HepG2 (cell line): ENCODE results near the gene RABGAP1L. TPM values are rescaled to one million over a fixed set of nuclear protein-coding genes. Genes with fewer than 3 reads are reported as not detected.

ENCODE experiments used
- ATAC-seq: fragments of 200-7000 bp; cut with Tn5 transposase; 3 replicates; pipeline ENCODE4 v1.9.1; 2020; ENCODE audit warnings: mild to moderate bottlenecking, moderate library complexity
- BruUV-seq: library from RNA; stranded (reverse); fragments of 400-500 nt; replicated peaks from 2 replicates; lab custom pipeline; 2021; lab: Mats Ljungman, UMichigan
- CTCF ChIA-PET: fragments of 300-600 bp; formaldehyde crosslinking; extraction: SDS; loops from one replicate; lab custom pipeline; 2021; ENCODE audit warnings: low total read pairs, inconsistent platforms, low intra/inter-chr PET ratio; lab: Yijun Ruan, JAX
- POLR2A ChIA-PET: fragments of 350-600 bp; sonication (Branson Sonifier 250); formaldehyde crosslinking; loops from one replicate; lab custom pipeline; 2020; ENCODE audit warnings: antibody characterized with exemption, inconsistent platforms; lab: Yijun Ruan, JAX
- DNase-seq: peaks from one replicate; pipeline ENCODE4 v3.0.0-alpha.2; 2015; ENCODE audit warnings: low spot score
- FAIRE-seq: peaks from 3 replicates; lab custom pipeline; 2011; peaks lifted over from hg19 to GRCh38; lab: Jason Lieb, UNC
- H2AFZ ChIP-seq: one replicate; pipeline ENCODE4 v1.6.1; 2011; ENCODE audit warnings: low read length, inconsistent platforms
- H3K27ac ChIP-seq: fragments of 300-600 bp; 3 replicates; pipeline ENCODE4 v1.8.0; 2011; ENCODE audit warnings: mixed run types, mild to moderate bottlenecking, mixed read lengths, low read length, inconsistent platforms; ENCODE audit not compliant: insufficient read depth; ENCODE audit errors: extremely low read length
- H3K27me3 ChIP-seq, 2 experiments: fragments of 200-600 bp in 1 of 2; 2 replicates in 1 of 2; 3 replicates in 1 of 2; pipeline versions ENCODE4 v1.6.0 to v1.8.0; 2011; ENCODE audit warnings: low read length in 2 of 2, mild to moderate bottlenecking in 2 of 2, moderate library complexity in 2 of 2, inconsistent platforms in 1 of 2; ENCODE audit not compliant: insufficient read depth in 2 of 2, control insufficient read depth in 1 of 2
- H3K36me3 ChIP-seq, 2 experiments: fragments of 200-600 bp in 1 of 2; replicated peaks in 1 of 2; 2 replicates in 1 of 2; 3 replicates in 1 of 2; pipeline versions ENCODE4 v1.5.1 to v1.8.0; 2011; ENCODE audit warnings: low read length in 2 of 2, inconsistent platforms in 1 of 2; ENCODE audit not compliant: insufficient read depth in 2 of 2, control insufficient read depth in 1 of 2
- H3K4me1 ChIP-seq: 2 replicates; pipeline ENCODE4 v1.5.1; 2012; ENCODE audit warnings: low read length, inconsistent platforms; ENCODE audit not compliant: insufficient read depth
- H3K4me2 ChIP-seq: 2 replicates; pipeline ENCODE4 v1.6.0; 2011; ENCODE audit warnings: low read depth, low read length, inconsistent platforms
- H3K4me3 ChIP-seq, 3 experiments: fragments of 200-600 bp in 1 of 3; sonication (generic), shearing (Covaris generic) in 1 of 3; replicated peaks in 1 of 3; 2 replicates each; pipeline ENCODE4 v1.5.1; 2011 to 2016; ENCODE audit warnings: low read length in 3 of 3, inconsistent platforms in 2 of 3, low read depth in 2 of 3, mild to moderate bottlenecking in 2 of 3, control low read depth in 1 of 3, mixed read lengths in 1 of 3; ENCODE audit not compliant: insufficient read depth in 1 of 3
- H3K79me2 ChIP-seq: one replicate; pipeline ENCODE4 v1.6.1; 2011; ENCODE audit warnings: low read length, inconsistent platforms; ENCODE audit not compliant: insufficient read depth
- H3K9ac ChIP-seq: 2 replicates; pipeline ENCODE4 v1.6.0; 2011; ENCODE audit warnings: mild to moderate bottlenecking, low read depth, low read length, inconsistent platforms; ENCODE audit not compliant: insufficient read depth
- H3K9me3 ChIP-seq: 2 replicates; pipeline ENCODE4 v1.5.1; 2012; ENCODE audit warnings: mild to moderate bottlenecking, low read length
- H4K20me1 ChIP-seq: 2 replicates; pipeline ENCODE4 v1.6.0; 2011; ENCODE audit warnings: inconsistent platforms, mild to moderate bottlenecking, low read length, moderate library complexity; ENCODE audit not compliant: insufficient read depth
- DPF2 ChIP-seq: sonication (generic); formaldehyde crosslinking; IDR thresholded peaks from 2 replicates; pipeline ENCODE4 v1.4.0; 2020; ENCODE audit warnings: mild to moderate bottlenecking, low read depth, missing genetic modification reagents, borderline replicate concordance
- MIXL1 ChIP-seq: IDR thresholded peaks from 2 replicates; pipeline ENCODE4 v1.6.1; 2016
- NFE2L1 ChIP-seq: sonication (generic); formaldehyde crosslinking; IDR thresholded peaks from 2 replicates; pipeline ENCODE4 v1.4.0; 2020; ENCODE audit warnings: missing genetic modification reagents, mild to moderate bottlenecking, borderline replicate concordance
- POGK ChIP-seq: sonication (generic); formaldehyde crosslinking; conservative IDR thresholded peaks from 2 replicates; pipeline ENCODE4 v1.8.0; 2022; ENCODE audit warnings: mild to moderate bottlenecking, moderate library complexity, missing genetic modification reagents
- POLR2AphosphoS2 ChIP-seq: IDR thresholded peaks from 2 replicates; pipeline ENCODE4 v1.6.1; 2011; ENCODE audit warnings: low read depth, low read length, improper control_type of control experiment
- STAG1 ChIP-seq: sonication (generic); formaldehyde crosslinking; IDR thresholded peaks from 2 replicates; pipeline ENCODE4 v1.4.0; 2020; ENCODE audit warnings: missing genetic modification reagents
- TERF1 ChIP-seq: sonication (generic); formaldehyde crosslinking; IDR thresholded peaks from 2 replicates; pipeline ENCODE4 v1.8.0; 2022; ENCODE audit warnings: mild to moderate bottlenecking, missing genetic modification reagents, moderate library complexity
- TOE1 ChIP-seq: sonication (generic); formaldehyde crosslinking; IDR thresholded peaks from 2 replicates; pipeline ENCODE4 v1.4.0; 2020; ENCODE audit warnings: mild to moderate bottlenecking, missing genetic modification reagents
- U2AF2 ChIP-seq: fragments of 200-400 bp; formaldehyde crosslinking; IDR thresholded peaks from 2 replicates; pipeline ENCODE4 v1.6.1; 2017; ENCODE audit warnings: low read depth, mild to moderate bottlenecking, low read length
- ZNF335 ChIP-seq: sonication (generic); formaldehyde crosslinking; IDR thresholded peaks from 2 replicates; pipeline ENCODE4 v1.4.0; 2020; ENCODE audit warnings: missing genetic modification reagents
- ZNF431 ChIP-seq: sonication (generic); formaldehyde crosslinking; IDR thresholded peaks from 2 replicates; pipeline ENCODE4 v1.9.0; 2022; ENCODE audit warnings: missing genetic modification reagents, low read depth, mild to moderate bottlenecking, borderline replicate concordance
- ZNF747 ChIP-seq: sonication (generic); formaldehyde crosslinking; IDR thresholded peaks from 2 replicates; pipeline ENCODE4 v1.8.1; 2023; ENCODE audit warnings: missing genetic modification reagents, mild to moderate bottlenecking, borderline replicate concordance
- WGBS: methylation state at CpG from one replicate; pipeline ENCODE4 v1.1.6; 2017; ENCODE audit warnings: low lambda C conversion rate; 5-methylcytosine and 5-hydroxymethylcytosine counted together
- in situ Hi-C: cut with HindIII; loops from 2 replicates; pipeline ENCODE4 v1.10.0; 2017; ENCODE audit warnings: low pct_unique_long_range_greater_than_20kb; ENCODE audit not compliant: extremely low pct_ligation_motif_present
- intact Hi-C: fragments of 100-400 bp; cut with micrococcal nuclease; formaldehyde crosslinking; loops from one replicate; pipeline ENCODE4 v1.10.0; 2022; ENCODE audit not compliant: unreplicated experiment
- polyA plus RNA-seq, 8 experiments: library from polyadenylated mRNA; depleted of rRNA in 3 of 8; stranded (reverse) in 7 of 8; unstranded in 1 of 8; fragments of >200 nt; fragmentation: Illumina TruSeq in 4 of 8; extraction: Trizol in 4 of 8; gene quantifications; 2 replicates each; pipeline versions ENCODE4 v1.2.1 to v1.2.3, GENCODE V29; 2011 to 2016; ENCODE audit warnings: low read depth in 4 of 8, missing spikeins in 1 of 8, mixed read lengths in 1 of 8; ENCODE audit not compliant: insufficient read depth in 1 of 8
- total RNA-seq, 5 experiments: library from RNA; depleted of rRNA; stranded (reverse); fragments of >200 nt; fragmentation: Illumina TruSeq; extraction: Trizol; gene quantifications; 2 replicates each; pipeline ENCODE4 v1.2.3, GENCODE V29; 2016; ENCODE audit warnings: low read depth in 1 of 5

Gene RABGAP1L
- total and polyA plus RNA-seq, 2 of the 13 experiments (the other 11 are each of a cell fraction or from before 2014, with no cell fraction given): 7.9 to 22.6 TPM

- Histone ChIP-seq H3K9ac (no peak overlapping the region), H3K4me2 (no peak overlapping the region), H2AFZ (no peak overlapping the region), H3K36me3 (0 out of 5 replicates have a peak, but pooled peaks cover 2 to 6% of the 10 kb centered on the region in 2 experiments), H3K27me3 (no peaks in the 10 kb centered on the region; a peak in 1 of 5 replicates), H3K4me1 (no peaks in the 10 kb centered on the region), H3K4me3 (no peak overlapping the region), H3K9me3 (peaks cover 36% of the 10 kb centered on the region), H4K20me1 (no peaks in the 10 kb centered on the region), H3K79me2 (no peaks in the 10 kb centered on the region), H3K27ac (no peak overlapping the region)
- no peak for DNase-seq
- no peak for TF ChIP-seq STAG1 (CRISPR knock-in tag)
- no TSS peak for BruUV-seq
- in situ Hi-C loops: no loop called here
- no peak for ATAC-seq
- ChIA-PET CTCF (no interaction called here), POLR2A (no interaction called here)
- 100% methylated on average over 1 of the region's 1 CpG for WGBS
- FAIRE-seq: no peak
- intact Hi-C loops: no loop called here
Observed at GRCh38 chr1:174322202-174322862, 163.0 kb downstream of the RABGAP1L start.

DNA sequence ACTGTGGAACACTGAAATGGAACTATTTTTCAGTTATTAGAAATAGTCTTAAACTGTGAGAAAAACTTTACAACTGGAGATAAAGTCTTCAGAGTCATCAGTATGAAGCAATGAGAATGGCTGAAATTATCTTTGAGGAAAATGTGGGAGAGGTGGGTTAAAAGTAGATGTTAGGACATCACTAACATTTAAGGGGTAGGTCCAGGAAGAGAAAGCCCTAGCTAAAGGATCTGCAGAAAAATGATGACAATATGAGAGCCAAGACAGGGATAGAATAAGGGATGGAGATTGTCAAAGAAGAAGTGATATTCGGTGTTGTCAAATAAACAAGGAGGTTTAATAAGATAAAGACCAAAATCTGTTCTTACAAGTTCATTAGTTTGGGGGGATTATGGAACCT is 165.2 kb downstream of the RABGAP1L start:
- Histone ChIP-seq H3K4me2 (no peak overlapping the region), H3K9me3 (peaks cover 36% of the 10 kb centered on the region), H4K20me1 (no peaks in the 10 kb centered on the region), H3K9ac (no peak overlapping the region), H3K27me3 (no peaks in the 10 kb centered on the region; a peak in 1 of 5 replicates), H3K79me2 (no peaks in the 10 kb centered on the region), H3K36me3 (0 out of 5 replicates have a peak, but pooled peaks cover 2 to 6% of the 10 kb centered on the region in 2 experiments), H3K27ac (no peak overlapping the region), H3K4me3 (no peak overlapping the region), H2AFZ (no peak overlapping the region), H3K4me1 (no peaks in the 10 kb centered on the region)
- FAIRE-seq: no peak
- no peak for ATAC-seq
- POLR2A ChIA-PET: no interaction called here
- TF ChIP-seq TOE1 (CRISPR knock-in tag): no peak
- TF ChIP-seq POLR2AphosphoS2: no peak
- no peak for TF ChIP-seq DPF2 (CRISPR knock-in tag)
- no peak for TF ChIP-seq ZNF747 (CRISPR knock-in tag)
- no peak for TF ChIP-seq TERF1
- no peak for TF ChIP-seq ZNF431 (CRISPR knock-in tag)
- no peak for TF ChIP-seq U2AF2
- TF ChIP-seq ZNF335 (CRISPR knock-in tag): no peak
- no peak for TF ChIP-seq POGK (CRISPR knock-in tag)
- no peak for TF ChIP-seq NFE2L1 (CRISPR knock-in tag)
- no peak for TF ChIP-seq MIXL1 (CRISPR knock-in tag)
- intact Hi-C loops (no loop called here), in situ Hi-C loops (no loop called here)
- WGBS: 82% methylated on average over 1 of the region's 1 CpG
- CTCF ChIA-PET: no interaction called here
- BruUV-seq: no TSS peak
- no peak for DNase-seq
